ENCODE data around the gene VPREB1.
A peak's percentile ranks its signal among the peaks of the same experiment; 100 is the strongest.

Gene VPREB1, protein sequence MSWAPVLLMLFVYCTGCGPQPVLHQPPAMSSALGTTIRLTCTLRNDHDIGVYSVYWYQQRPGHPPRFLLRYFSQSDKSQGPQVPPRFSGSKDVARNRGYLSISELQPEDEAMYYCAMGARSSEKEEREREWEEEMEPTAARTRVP

DNA sequence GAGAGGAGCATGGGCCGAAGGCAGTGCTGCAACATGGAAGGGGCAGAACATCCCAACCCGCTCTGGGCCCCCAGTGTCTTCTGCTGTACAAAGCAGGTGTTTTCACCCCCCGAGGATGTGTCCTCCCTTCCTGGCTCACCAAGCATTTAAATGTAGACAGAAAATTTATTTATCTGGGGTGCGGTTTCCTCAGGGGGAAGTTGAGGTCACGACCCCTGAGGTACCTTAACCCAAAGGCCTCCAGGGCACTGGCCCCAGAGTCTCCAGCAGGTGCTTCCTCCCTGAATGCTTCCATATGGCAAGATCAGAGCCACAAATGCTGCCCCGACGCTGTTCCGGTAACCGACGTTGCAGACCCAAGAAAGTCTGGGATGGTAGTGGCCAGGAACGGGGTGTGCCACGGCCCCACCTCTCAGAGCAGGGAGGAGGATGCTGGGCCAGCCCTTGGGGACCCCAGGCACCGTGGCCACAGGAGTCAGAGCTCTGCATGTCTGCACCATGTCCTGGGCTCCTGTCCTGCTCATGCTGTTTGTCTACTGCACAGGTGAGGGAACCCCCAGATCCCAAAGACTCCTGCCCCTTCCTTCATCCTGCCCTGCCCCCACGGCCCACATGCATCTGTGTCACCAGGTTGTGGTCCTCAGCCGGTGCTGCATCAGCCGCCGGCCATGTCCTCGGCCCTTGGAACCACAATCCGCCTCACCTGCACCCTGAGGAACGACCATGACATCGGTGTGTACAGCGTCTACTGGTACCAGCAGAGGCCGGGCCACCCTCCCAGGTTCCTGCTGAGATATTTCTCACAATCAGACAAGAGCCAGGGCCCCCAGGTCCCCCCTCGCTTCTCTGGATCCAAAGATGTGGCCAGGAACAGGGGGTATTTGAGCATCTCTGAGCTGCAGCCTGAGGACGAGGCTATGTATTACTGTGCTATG is at the start of gene VPREB1:
Gene VPREB1, plus strand, starts transcription at position 471 of the 935 bp plus-strand sequence. Its CDS starts 28 bp downstream, at position 499.
- TF ChIP-seq EZH2 (IDR thresholded peaks at IDR 0.05; ENCODE audit: borderline replicate concordance, low read depth, low read length, severe bottlenecking): no peak
- TF ChIP-seq, protein P1, sequence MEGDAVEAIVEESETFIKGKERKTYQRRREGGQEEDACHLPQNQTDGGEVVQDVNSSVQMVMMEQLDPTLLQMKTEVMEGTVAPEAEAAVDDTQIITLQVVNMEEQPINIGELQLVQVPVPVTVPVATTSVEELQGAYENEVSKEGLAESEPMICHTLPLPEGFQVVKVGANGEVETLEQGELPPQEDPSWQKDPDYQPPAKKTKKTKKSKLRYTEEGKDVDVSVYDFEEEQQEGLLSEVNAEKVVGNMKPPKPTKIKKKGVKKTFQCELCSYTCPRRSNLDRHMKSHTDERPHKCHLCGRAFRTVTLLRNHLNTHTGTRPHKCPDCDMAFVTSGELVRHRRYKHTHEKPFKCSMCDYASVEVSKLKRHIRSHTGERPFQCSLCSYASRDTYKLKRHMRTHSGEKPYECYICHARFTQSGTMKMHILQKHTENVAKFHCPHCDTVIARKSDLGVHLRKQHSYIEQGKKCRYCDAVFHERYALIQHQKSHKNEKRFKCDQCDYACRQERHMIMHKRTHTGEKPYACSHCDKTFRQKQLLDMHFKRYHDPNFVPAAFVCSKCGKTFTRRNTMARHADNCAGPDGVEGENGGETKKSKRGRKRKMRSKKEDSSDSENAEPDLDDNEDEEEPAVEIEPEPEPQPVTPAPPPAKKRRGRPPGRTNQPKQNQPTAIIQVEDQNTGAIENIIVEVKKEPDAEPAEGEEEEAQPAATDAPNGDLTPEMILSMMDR (IDR thresholded peaks at IDR 0.05; ENCODE audit: borderline replicate concordance, extremely low read depth, low read length, poor library complexity, severe bottlenecking): no peak
- ATAC-seq (ENCODE audit: insufficient read depth, low read depth): no peak
- Histone ChIP-seq H3K79me2 (ENCODE audit: insufficient read depth, low read length) (no peaks in the 10 kb centered on the region), H3K9ac (ENCODE audit: low read depth, low read length) (no peak within 1 kb of the TSS), H3K4me2 (ENCODE audit: insufficient read depth, low read length) (no peak within 1 kb of the TSS), H3K4me3 (ENCODE audit: low read depth in 1 of 2, low read length in 2 of 2) (no peak within 1 kb of the TSS), H3K27me3 (ENCODE audit: insufficient read depth, low read length, poor library complexity) (no peaks in the 10 kb centered on the region), H4K20me1 (ENCODE audit: insufficient read depth, low read length) (no peaks in the 10 kb centered on the region), H3K36me3 (ENCODE audit: insufficient read depth, low read length) (no peaks in the 10 kb centered on the region), H3K27ac (ENCODE audit: low read length) (peak within 1 kb of the TSS; percentile 26; the same call in 1 of the 2 replicates), H3K9me3 (ENCODE audit: insufficient read depth, low read length, severe bottlenecking) (no peaks in the 10 kb centered on the region), H3K4me1 (ENCODE audit: insufficient read depth, low read length) (peaks cover 48% of the 10 kb centered on the region), H2AFZ (ENCODE audit: low read depth, low read length) (no peak within 1 kb of the TSS)
- DNase-seq: peak; percentile 40

DNA sequence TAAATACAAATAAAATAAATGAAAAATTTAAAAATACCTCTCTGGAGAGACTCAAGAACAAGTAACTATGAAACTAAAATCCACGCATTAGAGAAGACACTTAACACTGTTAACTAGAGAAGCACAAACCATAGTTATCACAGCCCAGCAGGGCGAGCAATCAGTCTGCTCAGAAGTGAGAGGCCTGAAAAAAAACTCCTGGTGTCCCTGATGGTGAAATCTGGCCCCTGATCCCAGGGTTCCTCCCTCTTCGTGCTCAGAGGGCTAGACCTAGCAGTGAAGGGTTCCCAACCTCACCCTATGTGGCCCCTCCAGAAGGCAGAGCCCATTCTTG is 49.7 kb upstream of the VPREB1 start:
- Histone ChIP-seq H3K4me3 (ENCODE audit: low read depth in 1 of 2, low read length in 2 of 2) (no peak overlapping the region), H3K9me3 (ENCODE audit: insufficient read depth, low read length, severe bottlenecking) (no peaks in the 10 kb centered on the region), H3K4me1 (ENCODE audit: insufficient read depth, low read length) (peaks cover 5% of the 10 kb centered on the region; the same call in 1 of the 2 replicates), H3K79me2 (ENCODE audit: insufficient read depth, low read length) (no peaks in the 10 kb centered on the region), H3K27me3 (ENCODE audit: insufficient read depth, low read length, poor library complexity) (no peaks in the 10 kb centered on the region), H3K27ac (ENCODE audit: low read length) (no peak overlapping the region), H3K9ac (ENCODE audit: low read depth, low read length) (no peak overlapping the region), H3K36me3 (ENCODE audit: insufficient read depth, low read length) (no peaks in the 10 kb centered on the region), H4K20me1 (ENCODE audit: insufficient read depth, low read length) (no peaks in the 10 kb centered on the region), H2AFZ (ENCODE audit: low read depth, low read length) (no peak overlapping the region), H3K4me2 (ENCODE audit: insufficient read depth, low read length) (no peak overlapping the region)
- TF ChIP-seq, protein P1 (IDR thresholded peaks at IDR 0.05; ENCODE audit: borderline replicate concordance, extremely low read depth, low read length, poor library complexity, severe bottlenecking): no peak
- TF ChIP-seq EZH2 (IDR thresholded peaks at IDR 0.05; ENCODE audit: borderline replicate concordance, low read depth, low read length, severe bottlenecking): no peak
- ATAC-seq (ENCODE audit: insufficient read depth, low read depth) (no peak), DNase-seq (no peak)

DNA sequence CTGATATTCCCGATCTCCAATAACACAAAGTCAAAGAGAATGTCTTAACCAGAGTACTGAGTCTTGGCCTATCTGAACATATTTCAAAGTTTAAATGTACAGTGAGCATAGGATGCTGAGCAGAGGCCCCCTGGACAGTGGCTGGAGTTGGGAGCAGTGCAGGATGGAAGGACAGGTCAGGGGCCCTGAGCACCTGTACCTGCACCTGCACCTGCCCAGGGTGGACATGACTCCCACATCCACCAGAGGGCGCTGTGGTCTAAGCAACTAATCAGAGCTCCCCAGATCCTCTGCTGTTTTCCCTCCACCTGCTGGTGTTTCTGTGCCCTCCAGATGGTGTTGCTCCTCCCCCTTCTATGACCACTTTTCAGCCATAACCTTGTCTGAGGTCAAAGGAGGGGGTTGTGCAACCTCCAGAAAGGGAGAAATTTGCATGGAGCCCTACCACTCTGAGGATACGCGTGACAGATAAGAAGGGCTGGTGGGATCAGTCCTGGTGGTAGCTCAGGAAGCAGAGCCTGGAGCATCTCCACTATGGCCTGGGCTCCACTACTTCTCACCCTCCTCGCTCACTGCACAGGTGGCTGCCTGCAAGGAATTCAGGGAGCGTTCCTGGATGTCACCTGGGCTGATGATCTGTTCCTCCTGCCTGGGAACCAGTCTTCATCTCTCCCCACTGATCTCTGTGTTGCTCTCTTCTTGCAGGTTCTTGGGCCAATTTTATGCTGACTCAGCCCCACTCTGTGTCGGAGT is 49.1 kb upstream of the VPREB1 start:
- Histone ChIP-seq H3K9me3 (ENCODE audit: insufficient read depth, low read length, severe bottlenecking) (no peaks in the 10 kb centered on the region), H3K4me2 (ENCODE audit: insufficient read depth, low read length) (no peak overlapping the region), H3K4me1 (ENCODE audit: insufficient read depth, low read length) (peaks cover 6% of the 10 kb centered on the region), H3K36me3 (ENCODE audit: insufficient read depth, low read length) (no peaks in the 10 kb centered on the region), H3K27me3 (ENCODE audit: insufficient read depth, low read length, poor library complexity) (no peaks in the 10 kb centered on the region), H4K20me1 (ENCODE audit: insufficient read depth, low read length) (no peaks in the 10 kb centered on the region), H2AFZ (ENCODE audit: low read depth, low read length) (no peak overlapping the region), H3K79me2 (ENCODE audit: insufficient read depth, low read length) (no peaks in the 10 kb centered on the region), H3K27ac (ENCODE audit: low read length) (no peak overlapping the region), H3K9ac (ENCODE audit: low read depth, low read length) (no peak overlapping the region), H3K4me3 (ENCODE audit: low read depth in 1 of 2, low read length in 2 of 2) (no peak overlapping the region)
- TF ChIP-seq EZH2 (IDR thresholded peaks at IDR 0.05; ENCODE audit: borderline replicate concordance, low read depth, low read length, severe bottlenecking): no peak
- TF ChIP-seq, protein P1 (IDR thresholded peaks at IDR 0.05; ENCODE audit: borderline replicate concordance, extremely low read depth, low read length, poor library complexity, severe bottlenecking): peak; percentile 95
- peak; percentile 78 for DNase-seq
- peak; percentile 96 for ATAC-seq (ENCODE audit: insufficient read depth, low read depth)
